Endothelial cell of umbilical vein (primary cell): ENCODE measurements around the gene CBX3. TPM values are rescaled to one million over a fixed set of nuclear protein-coding genes. Genes with fewer than 3 reads are reported as not detected.

ENCODE experiments used
- BruUV-seq: library from RNA; stranded (reverse); fragments of 400-500 nt; replicated peaks from 2 replicates; lab custom pipeline; 2021; lab: Mats Ljungman, UMichigan
- CTCF ChIA-PET: fragments of 300-600, 350-600 bp; sonication (Branson Sonifier 250); formaldehyde crosslinking; loops from one replicate; lab custom pipeline; 2021; ENCODE audit warnings: antibody characterized with exemption, inconsistent platforms; lab: Charles Lee
- POLR2A ChIA-PET: fragments of 300-600, 350-600 bp; sonication (Branson Sonifier 250); formaldehyde crosslinking; loops from one replicate; lab custom pipeline; 2021; ENCODE audit warnings: antibody characterized with exemption, inconsistent platforms; lab: Charles Lee
- DNase-seq: peaks from one replicate; pipeline ENCODE4 v3.0.0-alpha.2; 2011; ENCODE audit warnings: low read depth, low spot score
- FAIRE-seq: peaks from 2 replicates; lab custom pipeline; 2011; peaks lifted over from hg19 to GRCh38; lab: Jason Lieb, UNC
- H2AFZ ChIP-seq: 2 replicates; pipeline ENCODE4 v1.6.0; 2012; ENCODE audit warnings: low read depth, low read length, control low read depth, inconsistent platforms
- H3K27ac ChIP-seq: 2 replicates; pipeline ENCODE4 v1.5.1; 2011; ENCODE audit warnings: low read depth, mild to moderate bottlenecking, control low read depth, low read length, moderate library complexity; ENCODE audit not compliant: insufficient read depth
- H3K27me3 ChIP-seq, 2 experiments: 2 replicates each; pipeline versions ENCODE4 v1.6.0 to v1.6.1; 2011; ENCODE audit warnings: low read length in 2 of 2, mixed read lengths in 1 of 2; ENCODE audit not compliant: control insufficient read depth in 2 of 2, insufficient read depth in 2 of 2
- H3K36me3 ChIP-seq, 2 experiments: 2 replicates in 1 of 2; 3 replicates in 1 of 2; pipeline ENCODE4 v1.5.1; 2011; ENCODE audit warnings: low read length in 2 of 2, mild to moderate bottlenecking in 1 of 2, moderate library complexity in 1 of 2; ENCODE audit not compliant: control insufficient read depth in 2 of 2, insufficient read depth in 2 of 2; ENCODE audit errors: extremely low read depth in 1 of 2
- H3K4me1 ChIP-seq: 3 replicates; pipeline ENCODE4 v1.5.1; 2011; ENCODE audit warnings: mild to moderate bottlenecking, low read length; ENCODE audit not compliant: control insufficient read depth, insufficient read depth; ENCODE audit errors: extremely low read depth
- H3K4me2 ChIP-seq: 2 replicates; pipeline ENCODE4 v1.6.1; 2011; ENCODE audit warnings: low read length, control low read depth, mixed read lengths; ENCODE audit not compliant: insufficient read depth
- H3K4me3 ChIP-seq, 3 experiments: fragments of 200-600 bp in 1 of 3; sonication (generic), shearing (Covaris generic) in 1 of 3; replicated peaks in 1 of 3; 2 replicates each; pipeline ENCODE4 v1.5.1; 2011 to 2016; ENCODE audit warnings: control low read depth in 3 of 3, low read length in 3 of 3, mild to moderate bottlenecking in 2 of 3, inconsistent platforms in 1 of 3, low read depth in 1 of 3, moderate library complexity in 1 of 3; ENCODE audit not compliant: insufficient read depth in 1 of 3
- H3K79me2 ChIP-seq: 2 replicates; pipeline ENCODE4 v1.6.0; 2012; ENCODE audit warnings: low read length, inconsistent platforms; ENCODE audit not compliant: control insufficient read depth, insufficient read depth
- H3K9ac ChIP-seq: replicated peaks from 2 replicates; pipeline ENCODE3; 2011; ENCODE audit warnings: low read length, control low read depth; ENCODE audit not compliant: insufficient read depth; ENCODE audit errors: extremely low read depth
- H3K9me1 ChIP-seq: replicated peaks from 3 replicates; pipeline ENCODE4 v1.6.0; 2011; ENCODE audit warnings: mild to moderate bottlenecking, low read length; ENCODE audit not compliant: control insufficient read depth, insufficient read depth; ENCODE audit errors: extremely low read depth
- H3K9me3 ChIP-seq: replicated peaks from 2 replicates; pipeline ENCODE4 v1.5.1; 2012; ENCODE audit warnings: low read length, inconsistent platforms; ENCODE audit not compliant: control insufficient read depth, insufficient read depth
- H4K20me1 ChIP-seq: replicated peaks from 2 replicates; pipeline ENCODE3; 2011; ENCODE audit warnings: mild to moderate bottlenecking, low read length; ENCODE audit not compliant: control insufficient read depth, insufficient read depth; ENCODE audit errors: extremely low read depth
- EZH2 ChIP-seq: IDR thresholded peaks from 2 replicates; pipeline ENCODE4 v1.6.1; 2012; ENCODE audit warnings: borderline replicate concordance, low read depth, mild to moderate bottlenecking, moderate library complexity, low read length, inconsistent platforms; ENCODE audit not compliant: severe bottlenecking
- FOS ChIP-seq: IDR thresholded peaks from 2 replicates; pipeline ENCODE4 v1.6.1; 2011; ENCODE audit warnings: mild to moderate bottlenecking, low read length, moderate library complexity, borderline replicate concordance; ENCODE audit not compliant: insufficient read depth
- GATA2 ChIP-seq: IDR thresholded peaks from 2 replicates; pipeline ENCODE4 v1.7.0; 2011; ENCODE audit warnings: low read depth, mild to moderate bottlenecking, moderate library complexity, mixed read lengths, low read length; ENCODE audit not compliant: insufficient read length, insufficient read depth
- JUN ChIP-seq: IDR thresholded peaks from 2 replicates; pipeline ENCODE4 v1.6.1; 2011; ENCODE audit warnings: borderline replicate concordance, low read depth; ENCODE audit not compliant: insufficient read length, insufficient read depth
- MYC ChIP-seq: IDR thresholded peaks from one replicate; pipeline ENCODE4 v1.6.1; 2011; ENCODE audit warnings: mild to moderate bottlenecking, low read depth, low read length
- POLR2A ChIP-seq: IDR thresholded peaks from 2 replicates; pipeline ENCODE4 v1.6.1; 2012; ENCODE audit warnings: low read depth, mild to moderate bottlenecking, control low read depth, low read length
- POLR2AphosphoS5 ChIP-seq: IDR thresholded peaks from 2 replicates; pipeline ENCODE4 v1.6.1; 2012; ENCODE audit warnings: low read depth, mild to moderate bottlenecking, control low read depth, low read length, moderate library complexity; ENCODE audit not compliant: insufficient read depth
- dilution Hi-C: fragments of 300-500 bp; cut with MboI; formaldehyde crosslinking; loops from one replicate; pipeline ENCODE4 v1.15.0; 2019; ENCODE audit warnings: low sequenced_read_pairs; ENCODE audit not compliant: extremely low pct_ligation_motif_present
- intact Hi-C: fragments of 100-400 bp; cut with micrococcal nuclease; formaldehyde crosslinking; loops from one replicate; pipeline ENCODE4 v1.10.0; 2022
- polyA plus RNA-seq, 4 experiments: library from polyadenylated mRNA; depleted of rRNA in 3 of 4; stranded (reverse) in 3 of 4; unstranded in 1 of 4; fragments of >200 nt; gene quantifications; 2 replicates each; pipeline versions ENCODE4 v1.2.1 to v1.2.3, GENCODE V29; 2011 to 2012; ENCODE audit warnings: missing spikeins in 1 of 4
- total RNA-seq: library from RNA; stranded (reverse); gene quantifications from 2 replicates; pipeline ENCODE4 v1.2.3, GENCODE V29; 2021
- TF ChIP-seq, protein P1 (sequence below): IDR thresholded peaks from 2 replicates; pipeline ENCODE4 v1.6.1; 2011; ENCODE audit not compliant: insufficient read depth, insufficient read length

Gene CBX3
- total and polyA plus RNA-seq, 2 donors (not counting 3 experiments of a cell fraction or from before 2014, with no cell fraction given), result 47.5 to 200 TPM

DNA sequence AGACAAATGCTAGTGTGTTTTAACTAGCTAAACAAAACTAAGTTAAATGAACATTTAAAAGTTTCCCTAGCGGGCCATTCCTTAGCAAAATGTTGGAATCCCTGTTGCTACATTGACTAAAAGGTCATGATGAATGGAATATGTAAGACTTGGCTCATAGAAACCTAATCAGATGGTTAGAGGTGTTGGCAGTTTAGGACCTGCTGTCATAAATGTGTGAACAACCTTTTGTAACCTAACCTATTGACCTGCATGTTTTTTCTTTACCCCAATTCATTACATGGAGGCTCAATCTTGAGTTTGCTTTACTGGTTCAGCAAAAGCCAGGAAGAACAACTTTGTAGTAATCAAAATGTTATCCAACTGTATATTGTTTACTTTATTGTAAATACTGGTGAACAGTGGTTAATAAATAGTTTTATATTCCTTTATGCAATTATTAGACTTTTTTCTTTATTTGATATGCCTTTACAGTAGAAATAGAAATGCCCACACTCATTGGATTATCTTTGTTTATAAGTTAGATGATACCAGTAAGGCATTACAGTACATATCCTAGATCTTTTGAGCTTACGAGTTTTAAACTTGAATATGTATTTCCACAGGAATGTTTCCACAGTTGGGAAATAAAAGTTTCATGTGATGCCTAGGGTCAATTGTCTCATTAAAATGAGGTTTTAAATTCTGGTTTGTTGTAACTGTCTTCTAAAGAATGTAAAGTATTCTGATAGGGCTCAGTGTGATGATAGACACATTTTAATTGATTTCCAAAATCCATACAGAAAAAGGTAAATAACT, 11.6 kb downstream of the CBX3 start:
- H3K9me1 ChIP-seq, result peaks cover 4% of the 10 kb centered on the region
- ChIA-PET POLR2A (no interaction called here), CTCF (interaction anchor here (2.0 kb wide), 1 partner anchor 122 kb away, joined by 5 read pairs; no protein-coding TSS in a partner anchor)
- H3K4me1 ChIP-seq, result no peaks in the 10 kb centered on the region
- no peak overlapping the region for H3K27ac ChIP-seq
- dilution Hi-C loops (no loop called here), intact Hi-C loops (no loop called here)
- peak; percentile 53 for FAIRE-seq
- TF ChIP-seq FOS, result no peak
- TF ChIP-seq JUN, result no peak
- TF ChIP-seq GATA2, result no peak
- TF ChIP-seq POLR2A, result no peak
- TF ChIP-seq, protein P1, sequence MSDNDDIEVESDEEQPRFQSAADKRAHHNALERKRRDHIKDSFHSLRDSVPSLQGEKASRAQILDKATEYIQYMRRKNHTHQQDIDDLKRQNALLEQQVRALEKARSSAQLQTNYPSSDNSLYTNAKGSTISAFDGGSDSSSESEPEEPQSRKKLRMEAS, result no peak
- peak; percentile 19 for TF ChIP-seq POLR2AphosphoS5
- no peak for TF ChIP-seq EZH2
- TF ChIP-seq MYC, result no peak
- no peak overlapping the region for H3K9ac ChIP-seq
- no peaks in the 10 kb centered on the region for H3K27me3 ChIP-seq
- H3K9me3 ChIP-seq, result no peaks in the 10 kb centered on the region
- H4K20me1 ChIP-seq, result peaks cover 3% of the 10 kb centered on the region
- H3K36me3 ChIP-seq, result peaks cover 17 to 24% of the 10 kb centered on the region in 2 experiments
- no TSS peak for BruUV-seq
- peaks cover 19% of the 10 kb centered on the region for H3K79me2 ChIP-seq
- no peak for DNase-seq
- no peak overlapping the region for H2AFZ ChIP-seq
- no peak overlapping the region for H3K4me2 ChIP-seq
- no peak overlapping the region for H3K4me3 ChIP-seq
